Left cardiac atrium (tissue), 4 donors: ENCODE data around the gene ZNF433. TPM values are rescaled to one million over a fixed set of nuclear protein-coding genes. Genes with fewer than 3 reads are reported as not detected.
A peak's percentile ranks its signal among the peaks of the same experiment; 100 is the strongest.
"Not testable (repeated sequence)": the region's sequence is repeated elsewhere in the genome, so short reads cannot be mapped to it uniquely, and the experiment has no call there.

Source experiments
- ATAC-seq, 2 donors: fragments of 200-7000 bp; cut with Tn5 transposase; one replicate each; pipeline ENCODE4 v1.9.1; 2020; ENCODE audit warnings: mild to moderate bottlenecking in 2 of 2, moderate library complexity in 2 of 2
- DNase-seq: peaks from one replicate; pipeline ENCODE4 v3.0.0-alpha.2; 2020
- intact Hi-C, 2 donors: fragments of 100-400 bp; cut with DNase I; formaldehyde crosslinking; loops; one replicate each; pipeline versions ENCODE4 v1.14.1 to v1.15.1; 2022 to 2023
- long read RNA-seq: library from polyadenylated mRNA; unstranded; transcript quantifications from one replicate; pipeline ENCODE4 v2.0.0, GENCODE V29; 2021
- total RNA-seq, 2 donors: library from RNA; stranded (reverse); fragmentation: NEBNext Ultra II Directional; extraction: Animal tissue kit (Norgen Biotek cat#: 25700); gene quantifications; one replicate each; pipeline ENCODE4 v1.2.1, GENCODE V29; 2021
- donor health status: DM: no; HTN: yes; CAD: no.
- donor health status: DM: no; HTN: yes; CAD: no; lungs with severe emphysema.
- donor health status: DM: yes; HTN: yes; CAD: no.
- donor health status: Dilated cardiomyopathy.

The ZNF433 gene
- 1 to 10 TPM; 2.9 to 4.0 TPM for total RNA-seq
- long read RNA-seq, transcript ZNF433-203 (5 exons, 2,322 nt), result major isoform, 5 of 7 reads
- long read RNA-seq, partial matches to known transcripts, result 0 of 7 reads
- long read RNA-seq, other reads (novel, unspliced or antisense), result 0 of 7 reads

DNA sequence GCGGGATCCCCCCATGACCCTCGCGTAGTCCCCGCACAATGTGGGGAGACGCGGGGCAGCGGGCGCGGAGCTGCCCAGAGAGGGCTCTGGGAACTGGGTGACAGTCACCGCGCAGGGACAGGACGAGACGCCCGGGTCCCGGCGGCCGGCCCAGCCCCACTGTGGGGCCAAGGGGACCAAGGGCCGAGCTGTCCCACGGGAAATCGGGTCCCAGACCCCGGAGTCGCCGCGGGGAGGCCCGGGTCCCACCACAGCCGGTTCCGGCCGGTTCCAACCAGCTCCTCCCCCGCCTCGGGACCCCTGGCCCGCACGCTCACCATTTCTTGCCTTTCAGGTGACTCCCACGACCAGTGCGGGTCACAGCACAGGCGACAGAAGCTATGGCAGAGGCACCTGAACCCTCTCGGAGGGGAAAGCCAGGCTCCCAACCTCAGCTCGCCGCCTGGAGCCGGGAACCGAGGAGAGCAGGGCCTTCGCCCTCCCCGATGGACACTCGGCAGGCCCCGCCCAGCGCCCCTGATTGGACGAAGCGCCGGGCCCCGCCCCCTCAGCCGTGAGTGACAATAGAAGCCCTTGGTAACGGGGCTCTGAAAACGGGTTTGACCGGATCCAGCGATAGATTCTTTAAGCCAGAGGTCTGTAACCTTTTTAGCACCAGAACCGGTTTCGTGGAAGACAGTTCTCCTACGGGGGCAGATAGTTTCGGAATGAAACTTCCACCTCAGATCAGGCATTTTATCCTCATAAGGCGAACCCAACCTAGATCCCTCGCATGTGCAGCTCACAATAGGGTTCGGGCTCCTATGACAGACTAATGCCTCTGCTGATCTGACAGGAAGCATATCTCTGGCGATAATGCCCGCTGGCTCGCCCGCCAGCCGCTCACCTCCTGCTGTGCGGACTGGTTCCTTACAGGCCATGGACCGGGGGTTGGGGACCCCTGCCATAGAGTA, at the start of gene ZNF433:
ZNF433 (minus strand) TSS at position 460 of the 953 bp plus-strand sequence; CDS start at position 320, 140 bp downstream.
- DNase-seq (peak; percentile 96), ATAC-seq (peak; percentile 100)
- intact Hi-C loops, result no loop called here

DNA sequence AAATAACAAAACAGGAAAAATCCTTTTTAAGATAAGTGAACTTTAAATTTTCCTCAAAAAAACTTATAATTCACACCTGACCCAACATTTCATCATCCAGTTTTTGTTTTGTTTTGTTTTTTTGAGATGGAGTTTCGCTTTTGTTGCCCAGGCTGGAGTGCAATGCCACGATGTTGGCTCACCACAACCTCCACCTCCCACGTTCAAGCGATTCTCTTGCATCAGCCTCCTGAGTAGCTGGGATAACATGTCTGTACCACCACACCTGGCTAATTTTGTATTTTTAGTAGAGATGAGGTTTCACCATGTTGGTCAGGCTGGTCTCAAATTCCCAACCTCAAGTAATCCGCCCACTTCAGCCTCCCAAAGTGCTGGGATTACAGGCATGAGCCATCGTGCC, 47.9 kb upstream of the ZNF433 start:
- intact Hi-C loops, ATAC-seq, DNase-seq: not testable (repeated sequence)

DNA sequence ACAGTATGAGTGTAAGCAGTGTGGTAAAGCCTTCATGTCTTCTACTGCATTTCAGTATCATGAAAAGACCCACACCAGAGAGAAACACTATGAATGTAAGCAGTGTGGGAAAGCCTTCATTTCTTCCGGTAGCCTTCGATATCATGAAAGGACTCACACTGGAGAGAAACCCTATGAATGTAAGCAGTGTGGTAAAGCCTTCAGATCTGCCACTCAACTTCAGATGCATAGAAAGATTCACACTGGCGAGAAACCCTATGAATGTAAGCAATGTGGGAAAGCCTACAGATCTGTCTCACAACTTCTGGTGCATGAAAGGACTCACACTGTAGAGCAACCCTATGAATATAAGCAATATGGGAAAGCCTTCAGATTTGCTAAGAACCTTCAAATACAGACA, 41.9 kb upstream of the ZNF433 start:
- ATAC-seq (no peak), DNase-seq (no peak)
- intact Hi-C loops, result no loop called here

DNA sequence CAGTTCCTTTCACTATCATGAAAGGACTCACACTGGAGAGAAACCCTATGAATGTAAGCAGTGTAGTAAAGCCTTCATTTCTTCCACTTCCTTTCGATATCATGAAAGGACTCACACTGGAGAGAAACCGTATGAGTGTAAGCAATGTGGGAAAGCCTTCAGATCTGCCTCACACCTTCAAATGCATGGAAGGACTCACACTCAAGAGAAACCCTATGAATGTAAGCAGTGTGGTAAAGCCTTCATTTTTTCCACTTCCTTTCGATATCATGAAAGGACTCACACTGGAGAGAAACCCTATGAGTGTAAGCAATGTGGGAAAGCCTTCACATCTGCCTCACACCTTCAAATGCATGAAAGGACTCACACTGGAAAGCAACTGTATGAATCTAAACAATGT, 40.9 kb upstream of the ZNF433 start:
- intact Hi-C loops, ATAC-seq, DNase-seq: not testable (repeated sequence)

DNA sequence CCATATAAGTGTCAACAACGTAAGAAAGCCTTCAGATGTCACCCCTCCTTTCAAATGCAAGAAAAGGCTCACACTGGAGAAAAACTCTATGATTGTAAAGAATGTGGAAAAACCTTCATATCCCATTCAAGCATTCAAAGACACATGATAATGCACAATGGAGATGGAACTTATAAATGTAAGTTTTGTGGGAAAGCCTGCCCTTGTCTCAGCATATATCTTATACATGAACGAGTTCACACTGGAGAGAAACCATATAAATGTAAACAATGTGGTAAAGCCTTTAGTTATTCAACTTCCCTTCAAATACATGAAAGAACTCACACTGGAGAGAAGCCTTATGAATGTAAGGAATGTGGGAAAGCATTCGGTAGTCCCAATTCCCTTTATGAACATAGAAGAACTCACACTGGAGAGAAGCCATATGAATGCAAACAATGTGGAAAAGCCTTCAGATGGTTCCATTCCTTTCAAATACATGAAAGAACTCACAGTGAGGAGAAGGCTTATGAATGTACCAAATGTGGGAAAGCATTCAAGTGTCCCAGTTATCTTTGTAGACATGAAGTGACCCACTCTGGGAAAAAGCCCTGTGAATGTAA, 40.2 kb upstream of the ZNF433 start:
- intact Hi-C loops, result no loop called here
- ATAC-seq (no peak), DNase-seq (no peak)

DNA sequence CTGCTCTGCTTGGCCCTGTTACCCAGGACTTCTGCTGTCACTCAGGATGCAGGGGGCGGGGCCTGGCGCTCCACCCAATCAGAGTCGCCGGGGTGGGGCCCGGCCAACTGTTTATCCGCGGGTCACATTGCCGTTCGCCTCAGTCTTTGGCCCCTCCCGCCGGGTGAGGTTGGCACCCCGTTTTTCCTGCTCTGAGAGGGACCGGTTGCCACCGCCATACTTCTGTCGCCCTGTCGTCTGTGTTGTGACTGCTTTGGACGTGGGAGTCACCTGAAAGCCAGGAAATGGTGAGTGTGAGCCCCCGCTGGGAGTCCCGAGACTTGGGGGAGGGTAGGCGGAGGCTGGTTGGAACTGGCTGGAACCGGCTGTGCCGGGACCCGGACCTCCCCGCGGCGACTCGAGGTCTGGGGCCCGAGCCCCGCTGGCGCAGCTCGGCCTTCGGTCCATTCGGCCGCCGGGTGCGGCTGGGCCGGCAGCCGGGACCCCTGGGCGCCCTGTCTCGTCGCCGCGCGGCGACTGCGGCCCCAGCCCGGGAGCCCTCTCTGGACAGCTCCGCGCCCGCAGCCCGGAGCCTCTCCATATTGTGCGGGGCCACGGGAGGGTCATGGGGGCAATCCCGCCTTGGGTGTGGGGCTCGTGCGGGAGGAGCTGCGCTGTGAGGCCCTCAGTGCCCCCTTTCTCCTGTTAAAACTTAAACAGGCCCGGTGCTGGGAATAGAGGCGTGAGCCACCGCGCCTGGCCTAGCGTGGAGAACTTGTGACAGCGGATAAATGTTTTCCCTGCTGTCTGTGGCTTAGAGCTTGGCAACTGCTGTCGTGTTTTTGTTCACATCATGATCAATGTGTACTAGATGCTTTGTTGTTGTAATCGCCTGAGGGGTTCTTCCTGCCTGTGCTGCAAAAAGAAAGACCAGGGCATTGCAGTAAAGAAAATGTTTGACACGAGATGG, 29.4 kb upstream of the ZNF433 start, which contains the start of gene ZNF844:
ZNF844 (plus strand) TSS at position 142 of the 949 bp plus-strand sequence; CDS start at position 285, 143 bp downstream.
- intact Hi-C loops, result loop anchor here in 1 of 2 donors (5.0 kb wide), 1 partner anchor 77 kb away; the partner anchor contains the start of gene ZNF20
- DNase-seq (peak; percentile 98), ATAC-seq (peak; percentile 99)

DNA sequence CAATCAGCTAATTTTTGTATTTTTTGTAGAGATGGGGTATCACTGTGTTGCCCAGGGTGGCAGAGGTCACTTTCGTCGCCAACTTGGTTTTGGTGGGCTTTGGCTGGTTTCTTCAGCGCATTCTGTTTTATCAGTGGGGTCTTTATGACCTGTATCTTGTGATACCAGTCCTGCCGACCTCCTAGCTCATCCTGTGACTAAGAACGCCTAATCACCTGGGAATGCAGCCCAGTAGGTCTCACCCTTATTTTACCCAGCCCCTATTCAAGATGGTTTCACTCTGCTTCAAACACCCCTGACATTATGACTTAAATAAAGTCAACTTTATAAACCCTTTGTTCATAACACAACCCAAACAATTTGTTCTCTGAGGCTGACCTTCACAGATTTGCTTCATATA, 20.3 kb upstream of the ZNF433 start:
- no peak for ATAC-seq
- no peak for DNase-seq
- intact Hi-C loops, result no loop called here

DNA sequence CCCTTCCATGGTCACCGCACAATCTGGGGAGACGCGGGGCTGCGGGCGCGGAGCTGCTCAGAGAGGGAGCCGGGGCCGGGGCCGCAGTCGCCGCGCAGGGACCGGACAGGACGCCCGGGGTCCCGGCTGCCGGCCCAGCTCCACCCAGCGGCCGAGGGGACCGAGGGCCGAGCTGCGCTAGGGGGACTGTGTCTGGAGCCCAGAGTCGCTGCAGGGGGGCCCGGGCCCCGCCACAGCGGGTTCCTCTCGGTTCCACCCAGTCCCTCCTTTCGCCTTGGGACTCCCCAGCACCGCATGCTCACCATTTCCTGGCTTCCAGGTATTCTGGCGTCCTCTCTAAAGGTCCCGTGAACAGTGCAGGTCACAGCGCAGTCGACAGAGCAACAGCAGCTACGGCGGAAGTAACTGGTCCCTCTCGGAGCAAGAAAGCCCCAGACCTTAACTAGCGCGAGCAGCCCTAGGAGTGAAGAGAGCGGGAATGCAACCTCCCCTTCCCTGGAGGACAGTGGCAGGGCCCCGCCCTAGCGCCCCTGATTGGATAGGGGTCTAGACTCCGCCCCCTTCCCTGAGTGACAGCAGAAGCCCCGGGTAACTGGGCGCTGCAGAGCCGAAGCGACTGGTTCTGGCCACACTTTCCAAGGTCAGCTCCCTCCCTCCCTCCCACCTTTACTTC, 17.2 kb upstream of the ZNF433 start, which contains the start of gene ZNF878:
ZNF878 (minus strand) TSS at position 465 of the 673 bp plus-strand sequence; CDS start at position 305, 160 bp downstream.
- intact Hi-C loops, result loop anchor here in 1 of 2 donors (5.0 kb wide), 1 partner anchor 90 kb away; no protein-coding TSS in a partner anchor
- ATAC-seq (peak; percentile 100), DNase-seq (peak; percentile 93)

DNA sequence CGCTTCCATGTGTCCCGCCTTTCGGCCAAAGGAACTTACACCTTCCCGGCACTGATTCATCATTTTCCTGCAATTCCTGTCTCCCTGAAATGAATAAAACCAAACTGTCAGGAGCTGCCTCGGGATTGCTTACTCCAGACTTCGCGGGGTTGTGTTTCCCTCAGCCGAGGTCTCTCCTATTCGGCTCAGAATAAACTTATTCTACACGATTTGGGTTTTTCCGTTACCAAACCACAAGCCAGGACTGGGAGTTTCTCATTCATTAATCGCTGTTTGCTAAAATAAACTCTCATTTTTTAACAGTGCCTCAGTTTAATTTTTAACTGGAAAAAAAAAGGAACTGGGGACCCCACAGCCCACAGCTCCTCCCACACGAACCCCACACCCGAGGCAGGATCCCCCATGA, 16.6 kb upstream of the ZNF433 start:
- ATAC-seq, result peak in 1 of 2 donors; percentile 20
- no peak for DNase-seq
- intact Hi-C loops, result loop anchor here in 1 of 2 donors (5.0 kb wide), 1 partner anchor 90 kb away; no protein-coding TSS in a partner anchor

DNA sequence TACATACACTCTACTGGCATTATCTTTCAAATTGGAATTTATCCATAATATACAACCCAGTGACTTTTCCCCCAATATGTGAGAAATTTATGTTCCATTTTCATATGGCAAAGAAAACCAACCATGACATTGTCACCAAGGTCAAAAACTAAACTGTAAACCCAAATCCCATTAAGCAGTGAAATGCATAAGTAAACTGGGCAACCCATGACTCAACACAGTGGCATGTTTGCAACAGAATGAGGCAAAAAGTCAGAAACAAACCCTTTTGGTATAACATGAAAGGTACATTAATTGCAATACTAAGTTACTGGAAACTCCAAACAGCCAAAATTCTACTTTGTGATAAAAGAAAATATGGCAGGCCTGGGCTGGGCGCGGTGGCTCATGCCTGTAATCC, 12.4 kb upstream of the ZNF433 start:
- intact Hi-C loops, result no loop called here
- ATAC-seq (no peak), DNase-seq (no peak)

DNA sequence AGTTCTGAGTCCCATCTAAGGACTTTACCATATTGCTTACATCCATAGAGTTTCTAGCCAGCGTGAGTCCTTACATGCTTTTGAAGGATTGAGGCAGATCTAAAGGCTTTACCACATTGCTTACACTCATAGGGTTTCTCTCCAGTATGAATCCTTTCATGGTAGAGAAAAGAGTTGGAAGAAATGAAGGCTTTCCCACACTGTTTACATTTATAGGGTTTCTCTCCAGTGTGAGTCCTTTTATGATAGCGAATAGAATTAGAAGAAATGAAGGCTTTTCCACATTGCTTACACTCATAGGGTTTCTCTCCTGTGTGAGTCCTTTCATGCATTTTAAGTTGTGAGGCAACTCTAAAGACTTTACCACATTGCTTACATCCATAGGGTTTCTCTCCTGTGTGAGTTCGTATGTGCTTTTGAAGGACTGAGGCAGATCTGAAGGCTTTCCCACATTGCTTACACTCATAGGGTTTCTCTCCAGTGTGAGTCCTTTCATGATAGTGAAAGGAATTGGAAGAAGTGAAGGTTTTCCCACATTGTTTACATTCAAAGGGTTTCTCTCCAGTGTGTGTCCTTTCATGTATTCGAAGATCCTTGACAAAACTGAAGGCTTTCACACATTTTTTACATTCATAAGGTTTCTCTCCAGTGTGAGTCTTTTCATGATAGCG, 8.4 kb upstream of the ZNF433 start:
- ATAC-seq (no peak), DNase-seq (no peak)
- intact Hi-C loops, result no loop called here

DNA sequence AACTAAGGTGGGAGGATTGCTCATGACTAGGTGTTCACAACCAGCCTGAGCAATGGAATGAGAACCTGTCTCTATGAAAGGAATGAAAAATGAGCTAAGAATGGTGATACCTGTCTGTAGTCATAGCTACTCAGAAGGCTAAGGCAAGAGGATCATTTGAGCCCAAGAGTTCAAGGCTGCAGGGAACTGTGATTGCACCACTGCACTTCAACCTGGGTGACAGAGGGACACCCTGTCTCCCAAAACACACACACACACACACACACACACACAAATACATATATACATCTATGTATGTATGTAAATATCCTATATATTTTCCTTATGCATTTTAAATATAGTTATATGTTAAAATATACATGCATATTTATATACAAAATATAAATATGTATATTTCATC, 7.4 kb upstream of the ZNF433 start:
- ATAC-seq, result no peak
- intact Hi-C loops, result no loop called here
- no peak for DNase-seq

DNA sequence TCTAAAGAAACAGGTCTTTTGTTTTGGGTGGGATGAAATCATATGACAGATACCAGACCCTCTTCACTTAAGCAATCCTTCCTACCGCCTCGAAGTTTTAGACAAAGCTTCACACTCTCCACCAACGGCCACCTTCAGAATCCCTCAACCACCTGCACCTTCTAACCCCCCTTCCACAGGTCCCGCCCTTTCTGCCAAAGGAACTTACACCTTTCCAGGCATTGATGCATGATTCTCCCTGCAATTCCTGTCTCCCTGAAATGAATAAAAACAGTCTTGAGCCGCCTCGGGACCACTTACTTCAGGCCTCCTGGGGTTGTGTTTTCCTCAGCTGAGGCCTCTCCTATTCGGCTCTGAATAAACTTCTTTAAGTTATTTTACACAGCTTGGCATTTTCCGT, 859 bp downstream of the ZNF433 start:
- ATAC-seq (no peak), DNase-seq (no peak)
- intact Hi-C loops, result no loop called here

DNA sequence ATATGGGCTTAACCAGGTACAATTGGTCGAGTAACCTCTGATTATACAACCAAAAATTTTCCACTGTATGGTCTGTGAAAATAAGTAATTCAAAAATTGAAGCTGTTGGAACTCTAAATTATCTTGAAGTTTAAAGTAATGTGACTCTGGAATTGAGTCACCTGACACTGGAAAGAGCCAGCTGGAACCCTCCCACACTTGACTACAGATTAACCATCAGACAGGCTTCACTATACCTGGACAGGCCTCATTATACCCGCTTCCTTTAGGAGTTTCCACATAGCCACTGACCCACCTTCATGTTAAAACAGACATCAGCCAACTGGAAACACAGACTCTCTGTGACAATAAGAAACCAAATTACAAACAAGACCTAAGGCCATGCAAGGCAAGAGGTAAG, 1.3 kb downstream of the ZNF433 start:
- intact Hi-C loops, result no loop called here
- no peak for ATAC-seq
- no peak for DNase-seq

DNA sequence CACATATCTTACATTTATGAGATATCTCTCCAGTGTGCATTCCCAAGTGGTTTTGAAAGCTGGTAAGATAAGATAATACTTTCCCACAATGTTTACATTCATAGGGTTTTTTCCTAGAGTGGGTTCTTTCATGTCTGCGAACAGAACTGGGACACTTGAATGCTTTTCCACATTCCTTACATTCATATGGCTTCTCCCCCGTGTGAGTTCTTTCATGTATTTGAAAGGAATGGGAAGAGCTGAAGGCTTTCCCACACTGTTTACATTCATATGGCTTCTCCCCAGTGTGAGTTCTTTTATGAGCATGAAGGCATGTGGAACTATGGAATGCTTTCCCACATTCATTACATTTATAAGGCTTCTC, 19.7 kb downstream of the ZNF433 start:
- no peak for ATAC-seq
- intact Hi-C loops, result no loop called here
- DNase-seq, result no peak

DNA sequence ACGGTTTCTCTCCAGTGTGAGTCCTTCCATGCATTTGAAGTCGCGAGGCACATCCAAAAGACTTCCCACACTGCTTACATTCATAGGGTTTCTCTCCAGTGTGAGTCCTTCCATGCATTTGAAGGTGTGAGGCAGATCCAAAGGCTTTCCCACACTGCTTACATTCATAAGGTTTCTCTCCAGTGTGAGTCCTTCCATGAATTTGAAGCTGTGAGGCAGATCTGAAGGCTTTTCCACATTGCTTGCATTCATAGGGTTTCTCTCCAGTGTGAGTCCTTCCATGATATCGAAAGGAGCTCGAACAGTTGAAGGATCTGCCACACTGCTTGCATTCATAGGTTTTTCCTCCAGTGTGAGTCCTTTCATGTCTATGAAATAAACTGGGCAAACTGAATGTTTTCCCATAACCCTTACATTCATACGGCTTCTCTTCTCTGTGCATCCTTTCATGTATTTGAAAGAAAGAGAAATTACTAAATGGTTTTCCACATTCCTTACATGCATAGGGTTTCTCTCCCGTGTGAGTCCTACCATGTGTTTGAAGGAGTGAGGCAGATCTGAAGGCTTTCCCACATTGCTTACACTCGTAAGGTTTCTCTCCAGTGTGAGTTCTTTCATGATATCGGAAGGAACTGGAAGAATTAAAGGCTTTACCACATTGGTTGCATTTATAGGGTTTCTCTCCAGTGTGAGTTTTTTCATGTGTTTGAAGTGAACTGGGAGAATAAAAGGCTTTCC, 20.3 kb downstream of the ZNF433 start:
- intact Hi-C loops, result no loop called here
- ATAC-seq, result no peak
- no peak for DNase-seq
